Endothelial cell (in vitro differentiated cells): ENCODE data around the gene CAB39. TPM values are rescaled to one million over a fixed set of nuclear protein-coding genes. Genes with fewer than 3 reads are reported as not detected.

ENCODE experiments used
- DNase-seq: peaks from one replicate; pipeline ENCODE4 v3.0.0; 2021; ENCODE audit warnings: low spot score
- H3K27ac Mint-ChIP-seq: one replicate; pipeline ENCODE4 v1.8.0; 2021; ENCODE audit warnings: mixed read lengths, inconsistent platforms; ENCODE audit not compliant: unreplicated experiment
- H3K27me3 Mint-ChIP-seq: one replicate; pipeline ENCODE4 v1.8.0; 2021; ENCODE audit warnings: mild to moderate bottlenecking, moderate library complexity, mixed read lengths, inconsistent platforms; ENCODE audit not compliant: unreplicated experiment
- H3K36me3 Mint-ChIP-seq: one replicate; pipeline ENCODE4 v1.8.0; 2021; ENCODE audit warnings: mild to moderate bottlenecking, low read depth, mixed read lengths, inconsistent platforms; ENCODE audit not compliant: unreplicated experiment
- H3K4me1 Mint-ChIP-seq: one replicate; pipeline ENCODE4 v1.8.0; 2021; ENCODE audit warnings: mild to moderate bottlenecking, mixed read lengths, inconsistent platforms; ENCODE audit not compliant: unreplicated experiment
- H3K4me3 Mint-ChIP-seq: one replicate; pipeline ENCODE4 v1.8.0; 2021; ENCODE audit warnings: mild to moderate bottlenecking, mixed read lengths, inconsistent platforms; ENCODE audit not compliant: unreplicated experiment
- H3K9me3 Mint-ChIP-seq: one replicate; pipeline ENCODE4 v1.8.0; 2021; ENCODE audit warnings: mixed read lengths, inconsistent platforms; ENCODE audit not compliant: unreplicated experiment
- CTCF ChIP-seq: fragments of 200-600 bp; sonication (generic); IDR thresholded peaks from one replicate; pipeline ENCODE4 v1.5.0; 2021; ENCODE audit warnings: antibody characterized with exemption; ENCODE audit not compliant: unreplicated experiment
- total RNA-seq: library from RNA; stranded (reverse); fragmentation: NEBNext Ultra II Directional; extraction: Animal tissue kit (Norgen Biotek cat#: 25700); gene quantifications from one replicate; pipeline ENCODE4 v1.2.1, GENCODE V29; 2021; ENCODE audit not compliant: unreplicated experiment

The CAB39 gene
- total RNA-seq, 1 donor from 2014 or later, result 48.7 TPM

- Mint-ChIP-seq H3K27me3 (peaks cover 2% of the 10 kb centered on the region), H3K4me3 (no peak overlapping the region), H3K36me3 (no peaks in the 10 kb centered on the region), H3K4me1 (peaks cover 24% of the 10 kb centered on the region), H3K27ac (no peak overlapping the region), H3K9me3 (no peaks in the 10 kb centered on the region)
- DNase-seq, result no peak
- TF ChIP-seq CTCF, result no peak
Measured at GRCh38 chr2:230731512-230731911, 18.9 kb downstream of the CAB39 start.

- TF ChIP-seq CTCF, result no peak
- Mint-ChIP-seq H3K4me1 (peaks cover 20% of the 10 kb centered on the region), H3K27me3 (peaks cover 2% of the 10 kb centered on the region), H3K9me3 (no peaks in the 10 kb centered on the region), H3K36me3 (no peaks in the 10 kb centered on the region), H3K27ac (no peak overlapping the region), H3K4me3 (no peak overlapping the region)
- no peak for DNase-seq
Measured at GRCh38 chr2:230732914-230733401, 20.3 kb downstream of the CAB39 start.

- no peak for DNase-seq
- no peak overlapping the region for H3K27ac Mint-ChIP-seq
- no peaks in the 10 kb centered on the region for H3K36me3 Mint-ChIP-seq
- peaks cover 2% of the 10 kb centered on the region for H3K27me3 Mint-ChIP-seq
- no peaks in the 10 kb centered on the region for H3K9me3 Mint-ChIP-seq
- no peak overlapping the region for H3K4me3 Mint-ChIP-seq
- TF ChIP-seq CTCF, result no peak
- peaks cover 20% of the 10 kb centered on the region for H3K4me1 Mint-ChIP-seq
Measured at GRCh38 chr2:230734247-230735175, 21.9 kb downstream of the CAB39 start.

GRCh38 chr2:230735884-230736283, 23.2 kb downstream of the CAB39 start:
- peaks cover 6% of the 10 kb centered on the region for H3K36me3 Mint-ChIP-seq
- TF ChIP-seq CTCF, result no peak
- H3K27me3 Mint-ChIP-seq, result peaks cover 2% of the 10 kb centered on the region
- no peaks in the 10 kb centered on the region for H3K9me3 Mint-ChIP-seq
- H3K4me3 Mint-ChIP-seq, result no peak overlapping the region
- DNase-seq, result no peak
- H3K4me1 Mint-ChIP-seq, result peaks cover 20% of the 10 kb centered on the region
- no peak overlapping the region for H3K27ac Mint-ChIP-seq

GRCh38 chr2:230737300-230737699, 24.7 kb downstream of the CAB39 start:
- H3K27me3 Mint-ChIP-seq, result no peaks in the 10 kb centered on the region
- H3K4me1 Mint-ChIP-seq, result peaks cover 20% of the 10 kb centered on the region
- no peaks in the 10 kb centered on the region for H3K9me3 Mint-ChIP-seq
- TF ChIP-seq CTCF, result no peak
- DNase-seq, result no peak
- H3K36me3 Mint-ChIP-seq, result peaks cover 6% of the 10 kb centered on the region
- no peak overlapping the region for H3K4me3 Mint-ChIP-seq
- H3K27ac Mint-ChIP-seq, result no peak overlapping the region
